SK-N-SH (cell line): ENCODE measurements around the gene HLF. TPM values are rescaled to one million over a fixed set of nuclear protein-coding genes. Genes with fewer than 3 reads are reported as not detected.

ENCODE experiments used
- CTCF ChIA-PET: fragments of 300-600, 350-600 bp; formaldehyde crosslinking; extraction: SDS; loops from one replicate; lab custom pipeline; 2021; lab: Yijun Ruan, JAX
- POLR2A ChIA-PET: fragments of 350-600 bp; sonication (Branson Sonifier 250); formaldehyde crosslinking; extraction: SDS; loops from one replicate; lab custom pipeline; 2020; ENCODE audit warnings: antibody characterized with exemption, inconsistent platforms; lab: Yijun Ruan, JAX
- DNase-seq: peaks from one replicate; pipeline ENCODE4 v3.0.0; 2012
- H2AFZ ChIP-seq: fragments of 200-600 bp; sonication (generic); 2 replicates; pipeline ENCODE4 v1.8.1; 2016; ENCODE audit warnings: antibody characterized with exemption, mild to moderate bottlenecking, low read depth
- H3F3A ChIP-seq: fragments of 200-600 bp; sonication (generic); replicated peaks from 2 replicates; pipeline ENCODE3; 2016; ENCODE audit warnings: antibody characterized with exemption, mild to moderate bottlenecking; ENCODE audit not compliant: insufficient read depth
- H3K27ac ChIP-seq, 2 experiments: fragments of 200-500 bp in 1 of 2; fragments of 200-600 bp in 1 of 2; sonication (Bioruptor generic) in 1 of 2; sonication (generic), shearing (Covaris generic) in 1 of 2; 2 replicates each; pipeline versions ENCODE4 v1.5.1 to v1.6.1; 2014 to 2016; ENCODE audit warnings: low read depth in 2 of 2, inconsistent platforms in 1 of 2, low read length in 1 of 2, mild to moderate bottlenecking in 1 of 2, mixed read lengths in 1 of 2
- H3K27me3 ChIP-seq: fragments of 200-600 bp; sonication (generic), shearing (Covaris generic); 2 replicates; pipeline ENCODE4 v1.6.1; 2016; ENCODE audit warnings: mixed run types; ENCODE audit not compliant: insufficient read depth
- H3K36me3 ChIP-seq, 2 experiments: fragments of 200-500 bp in 1 of 2; fragments of 200-600 bp in 1 of 2; sonication (Bioruptor generic) in 1 of 2; sonication (generic) in 1 of 2; replicated peaks in 1 of 2; 2 replicates each; pipeline versions ENCODE3 to v1.5.1; 2014 to 2016; ENCODE audit warnings: low read length in 1 of 2, mild to moderate bottlenecking in 1 of 2; ENCODE audit not compliant: insufficient read depth in 2 of 2, control insufficient read depth in 1 of 2
- H3K4me1 ChIP-seq, 2 experiments: fragments of 200-500 bp in 1 of 2; fragments of 200-600 bp in 1 of 2; sonication (Bioruptor generic) in 1 of 2; sonication (generic), shearing (Covaris generic) in 1 of 2; 2 replicates each; pipeline versions ENCODE4 v1.5.1 to v1.6.1; 2014 to 2016; ENCODE audit warnings: low read depth in 1 of 2, low read length in 1 of 2, mixed run types in 1 of 2; ENCODE audit not compliant: insufficient read depth in 2 of 2, control insufficient read depth in 1 of 2
- H3K4me2 ChIP-seq: fragments of 200-600 bp; sonication (generic), shearing (Covaris generic); 2 replicates; pipeline ENCODE4 v1.6.1; 2017; ENCODE audit warnings: mixed run types
- H3K4me3 ChIP-seq, 2 experiments: fragments of 200-500 bp in 1 of 2; fragments of 200-600 bp in 1 of 2; sonication (Bioruptor generic) in 1 of 2; sonication (generic), shearing (Covaris generic) in 1 of 2; 2 replicates each; pipeline versions ENCODE4 v1.5.1 to v1.8.1; 2014 to 2016; ENCODE audit warnings: low read depth in 2 of 2, inconsistent platforms in 1 of 2, low read length in 1 of 2, mild to moderate bottlenecking in 1 of 2, mixed read lengths in 1 of 2, moderate library complexity in 1 of 2
- H3K79me2 ChIP-seq: fragments of 200-600 bp; sonication (generic); 2 replicates; pipeline ENCODE4 v1.8.1; 2017; ENCODE audit warnings: mild to moderate bottlenecking; ENCODE audit not compliant: insufficient read depth
- H3K9ac ChIP-seq: fragments of 200-600 bp; sonication (generic); 2 replicates; pipeline ENCODE4 v1.6.1; 2017; ENCODE audit warnings: mixed run types
- H3K9me2 ChIP-seq: fragments of 200-600 bp; sonication (generic); 2 replicates; pipeline ENCODE4 v1.6.1; 2017; ENCODE audit warnings: mixed run types
- H3K9me3 ChIP-seq: fragments of 200-600 bp; sonication (generic); 2 replicates; pipeline ENCODE4 v1.6.1; 2017; ENCODE audit warnings: mixed run types, mild to moderate bottlenecking, moderate library complexity
- H4K20me1 ChIP-seq: fragments of 200-600 bp; sonication (generic); 2 replicates; pipeline ENCODE4 v1.6.1; 2017; ENCODE audit warnings: mild to moderate bottlenecking, mixed run types; ENCODE audit not compliant: insufficient read depth
- CHD2 ChIP-seq: fragments of 150-350 bp; IDR thresholded peaks from 2 replicates; pipeline ENCODE4 v1.6.1; 2018; ENCODE audit warnings: low read length; ENCODE audit not compliant: partially characterized antibody
- ELF1 ChIP-seq: IDR thresholded peaks from 2 replicates; pipeline ENCODE4 v1.4.0; 2012
- FOXJ3 ChIP-seq: sonication (generic); formaldehyde crosslinking; IDR thresholded peaks from 2 replicates; pipeline ENCODE4 v1.5.1; 2020; ENCODE audit warnings: mild to moderate bottlenecking, missing genetic modification reagents
- FOXM1 ChIP-seq: IDR thresholded peaks from 2 replicates; pipeline ENCODE4 v1.4.0; 2012; ENCODE audit warnings: low read depth, mild to moderate bottlenecking
- GATA2 ChIP-seq: sonication (generic); formaldehyde crosslinking; IDR thresholded peaks from 2 replicates; pipeline ENCODE4 v1.5.0; 2020; ENCODE audit warnings: mild to moderate bottlenecking, missing genetic modification reagents
- MAX ChIP-seq: IDR thresholded peaks from 2 replicates; pipeline ENCODE4 v1.4.0; 2012; ENCODE audit warnings: low read depth
- MEF2A ChIP-seq: IDR thresholded peaks from 2 replicates; pipeline ENCODE4 v1.4.0; 2012; ENCODE audit warnings: low read depth, borderline replicate concordance
- RAD21 ChIP-seq: IDR thresholded peaks from 2 replicates; pipeline ENCODE4 v1.6.1; 2012; ENCODE audit warnings: mild to moderate bottlenecking, low read length
- SMC3 ChIP-seq: IDR thresholded peaks from 2 replicates; pipeline ENCODE4 v1.6.1; 2012; ENCODE audit warnings: low read depth, low read length, improper control_type of control experiment
- TAF1 ChIP-seq: IDR thresholded peaks from 2 replicates; pipeline ENCODE4 v1.6.1; 2012; ENCODE audit warnings: low read depth, mild to moderate bottlenecking, low read length, moderate library complexity, borderline replicate concordance
- TCF12 ChIP-seq: IDR thresholded peaks from 2 replicates; pipeline ENCODE4 v1.4.0; 2012
- ZBTB33 ChIP-seq: IDR thresholded peaks from 2 replicates; pipeline ENCODE4 v1.4.0; 2012; ENCODE audit warnings: low read depth, borderline replicate concordance
- WGBS: methylation state at CpG from one replicate; pipeline ENCODE4 v1.1.6; 2017; ENCODE audit warnings: low lambda C conversion rate; 5-methylcytosine and 5-hydroxymethylcytosine counted together
- polyA plus RNA-seq, 3 experiments: library from polyadenylated mRNA; depleted of rRNA; stranded (reverse); fragments of >200 nt; gene quantifications; 2 replicates each; pipeline ENCODE4 v1.2.3, GENCODE V29; 2012
- TF ChIP-seq, protein P1 (sequence below): IDR thresholded peaks from 2 replicates; pipeline ENCODE4 v1.4.0; 2012; ENCODE audit warnings: low read depth, borderline replicate concordance
- TF ChIP-seq, protein P2 (sequence below): IDR thresholded peaks from 2 replicates; pipeline ENCODE4 v1.6.1; 2012; ENCODE audit warnings: mild to moderate bottlenecking, low read depth, low read length, moderate library complexity
- TF ChIP-seq, protein P3 (sequence below): IDR thresholded peaks from 2 replicates; pipeline ENCODE4; 2012
- TF ChIP-seq, protein P4 (sequence below): fragments of 150-350 bp; IDR thresholded peaks from 2 replicates; pipeline ENCODE4 v1.6.1; 2017; ENCODE audit warnings: antibody characterized with exemption, low read length, low read depth, borderline replicate concordance

Gene HLF
- polyA plus RNA-seq, 1 of the 3 experiments (the other 2 are of a cell fraction), result 0.03 TPM

DNA sequence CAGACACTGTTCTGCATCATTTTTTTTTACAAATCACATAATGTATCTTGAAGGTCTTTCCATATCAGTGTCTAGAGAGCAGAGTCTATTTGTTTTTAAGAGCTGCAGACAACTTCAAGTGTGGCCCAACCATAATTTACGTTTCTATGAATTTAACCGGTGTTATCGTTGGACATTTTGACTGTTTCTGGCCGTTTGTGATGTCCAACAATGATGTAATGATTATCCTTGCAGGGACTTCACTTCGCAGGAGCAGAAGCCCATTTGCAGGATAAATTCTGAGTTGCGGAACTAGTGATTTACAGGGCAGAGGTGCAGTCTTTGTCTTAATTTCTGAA, 26.9 kb upstream of the HLF start:
- Histone ChIP-seq H4K20me1 (no peaks in the 10 kb centered on the region), H3F3A (no peaks in the 10 kb centered on the region), H3K79me2 (no peaks in the 10 kb centered on the region), H3K9me3 (no peaks in the 10 kb centered on the region), H3K27ac (peak overlapping the region in 1 of 2 experiments; percentile 6; a peak in 2 of 4 replicates), H3K9ac (peak overlapping the region; percentile 46; the same call in 1 of the 2 replicates), H3K4me1 (peaks cover 0 to 9% of the 10 kb centered on the region in 2 experiments; a peak in 3 of 4 replicates), H3K4me3 (peak overlapping the region; percentile 68 to 71), H3K9me2 (no peaks in the 10 kb centered on the region), H2AFZ (peak overlapping the region; percentile 93), H3K36me3 (no peaks in the 10 kb centered on the region), H3K27me3 (no peaks in the 10 kb centered on the region), H3K4me2 (peak overlapping the region; percentile 75)
- ChIA-PET CTCF (interaction anchor here (0.7 to 7.1 kb wide), 21 partner anchors 8 to 246 kb away, joined by 3 to 60 read pairs (median 5); partner anchors contain the start of gene HLF), POLR2A (interaction anchor here (0.6 to 1.6 kb wide), 5 partner anchors 9 to 155 kb away, joined by 3 to 8 read pairs (median 4); partner anchors contain the start of gene HLF)
- 9% methylated on average over 6 of the region's 6 CpGs for WGBS
- DNase-seq, result no peak
- TF ChIP-seq RAD21 (peak; percentile 15; the same call in 1 of the 2 replicates), SMC3 (0 out of 2 replicates have a peak, but pooled peaks have one; percentile 15), FOXJ3 (no peak)

- POLR2A ChIA-PET, result interaction anchor here (0.6 to 1.6 kb wide), 5 partner anchors 9 to 155 kb away, joined by 3 to 8 read pairs (median 4); partner anchors contain the start of gene HLF
- Histone ChIP-seq H3K9ac (peak overlapping the region; percentile 46), H3K4me2 (peak overlapping the region; percentile 75), H3F3A (no peaks in the 10 kb centered on the region), H3K27ac (peak overlapping the region; percentile 6 to 76; a peak in 3 of 4 replicates), H3K9me3 (no peaks in the 10 kb centered on the region), H3K4me1 (peaks cover 0 to 9% of the 10 kb centered on the region in 2 experiments; a peak in 3 of 4 replicates), H3K9me2 (no peaks in the 10 kb centered on the region), H3K79me2 (no peaks in the 10 kb centered on the region), H2AFZ (peak overlapping the region; percentile 93), H3K4me3 (peak overlapping the region; percentile 68 to 71), H3K36me3 (no peaks in the 10 kb centered on the region), H3K27me3 (no peaks in the 10 kb centered on the region), H4K20me1 (no peaks in the 10 kb centered on the region)
- peak; percentile 100 for DNase-seq
- CTCF ChIA-PET, result interaction anchor here (0.6 to 7.1 kb wide), 35 partner anchors 9 to 1477 kb away, joined by 3 to 60 read pairs (median 4); partner anchors contain the start of gene HLF
- WGBS, result 2% methylated on average over 56 of the region's 68 CpGs
- no peak; the same call in 1 of the 2 replicates for TF ChIP-seq GATA2 (CRISPR knock-in tag)
- TF ChIP-seq, protein P1, sequence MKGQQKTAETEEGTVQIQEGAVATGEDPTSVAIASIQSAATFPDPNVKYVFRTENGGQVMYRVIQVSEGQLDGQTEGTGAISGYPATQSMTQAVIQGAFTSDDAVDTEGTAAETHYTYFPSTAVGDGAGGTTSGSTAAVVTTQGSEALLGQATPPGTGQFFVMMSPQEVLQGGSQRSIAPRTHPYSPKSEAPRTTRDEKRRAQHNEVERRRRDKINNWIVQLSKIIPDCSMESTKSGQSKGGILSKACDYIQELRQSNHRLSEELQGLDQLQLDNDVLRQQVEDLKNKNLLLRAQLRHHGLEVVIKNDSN, result peak; percentile 94
- 0 out of 2 replicates have a peak, but pooled peaks have one; percentile 5 for TF ChIP-seq ELF1
- TF ChIP-seq, protein P2, sequence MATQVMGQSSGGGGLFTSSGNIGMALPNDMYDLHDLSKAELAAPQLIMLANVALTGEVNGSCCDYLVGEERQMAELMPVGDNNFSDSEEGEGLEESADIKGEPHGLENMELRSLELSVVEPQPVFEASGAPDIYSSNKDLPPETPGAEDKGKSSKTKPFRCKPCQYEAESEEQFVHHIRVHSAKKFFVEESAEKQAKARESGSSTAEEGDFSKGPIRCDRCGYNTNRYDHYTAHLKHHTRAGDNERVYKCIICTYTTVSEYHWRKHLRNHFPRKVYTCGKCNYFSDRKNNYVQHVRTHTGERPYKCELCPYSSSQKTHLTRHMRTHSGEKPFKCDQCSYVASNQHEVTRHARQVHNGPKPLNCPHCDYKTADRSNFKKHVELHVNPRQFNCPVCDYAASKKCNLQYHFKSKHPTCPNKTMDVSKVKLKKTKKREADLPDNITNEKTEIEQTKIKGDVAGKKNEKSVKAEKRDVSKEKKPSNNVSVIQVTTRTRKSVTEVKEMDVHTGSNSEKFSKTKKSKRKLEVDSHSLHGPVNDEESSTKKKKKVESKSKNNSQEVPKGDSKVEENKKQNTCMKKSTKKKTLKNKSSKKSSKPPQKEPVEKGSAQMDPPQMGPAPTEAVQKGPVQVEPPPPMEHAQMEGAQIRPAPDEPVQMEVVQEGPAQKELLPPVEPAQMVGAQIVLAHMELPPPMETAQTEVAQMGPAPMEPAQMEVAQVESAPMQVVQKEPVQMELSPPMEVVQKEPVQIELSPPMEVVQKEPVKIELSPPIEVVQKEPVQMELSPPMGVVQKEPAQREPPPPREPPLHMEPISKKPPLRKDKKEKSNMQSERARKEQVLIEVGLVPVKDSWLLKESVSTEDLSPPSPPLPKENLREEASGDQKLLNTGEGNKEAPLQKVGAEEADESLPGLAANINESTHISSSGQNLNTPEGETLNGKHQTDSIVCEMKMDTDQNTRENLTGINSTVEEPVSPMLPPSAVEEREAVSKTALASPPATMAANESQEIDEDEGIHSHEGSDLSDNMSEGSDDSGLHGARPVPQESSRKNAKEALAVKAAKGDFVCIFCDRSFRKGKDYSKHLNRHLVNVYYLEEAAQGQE, result peak; percentile 28; the same call in 1 of the 2 replicates
- peak; percentile 13 for TF ChIP-seq RAD21
- TF ChIP-seq TAF1, result no peak
- TF ChIP-seq CHD2, result peak; percentile 74
- no peak for TF ChIP-seq TCF12
- TF ChIP-seq, protein P3, sequence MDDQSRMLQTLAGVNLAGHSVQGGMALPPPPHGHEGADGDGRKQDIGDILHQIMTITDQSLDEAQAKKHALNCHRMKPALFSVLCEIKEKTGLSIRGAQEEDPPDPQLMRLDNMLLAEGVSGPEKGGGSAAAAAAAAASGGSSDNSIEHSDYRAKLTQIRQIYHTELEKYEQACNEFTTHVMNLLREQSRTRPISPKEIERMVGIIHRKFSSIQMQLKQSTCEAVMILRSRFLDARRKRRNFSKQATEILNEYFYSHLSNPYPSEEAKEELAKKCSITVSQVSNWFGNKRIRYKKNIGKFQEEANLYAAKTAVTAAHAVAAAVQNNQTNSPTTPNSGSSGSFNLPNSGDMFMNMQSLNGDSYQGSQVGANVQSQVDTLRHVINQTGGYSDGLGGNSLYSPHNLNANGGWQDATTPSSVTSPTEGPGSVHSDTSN, result no peak
- no peak for TF ChIP-seq FOXM1
- TF ChIP-seq MAX, result peak; percentile 99
- TF ChIP-seq ZBTB33, result no peak
- no peak for TF ChIP-seq MEF2A
- TF ChIP-seq, protein P4, sequence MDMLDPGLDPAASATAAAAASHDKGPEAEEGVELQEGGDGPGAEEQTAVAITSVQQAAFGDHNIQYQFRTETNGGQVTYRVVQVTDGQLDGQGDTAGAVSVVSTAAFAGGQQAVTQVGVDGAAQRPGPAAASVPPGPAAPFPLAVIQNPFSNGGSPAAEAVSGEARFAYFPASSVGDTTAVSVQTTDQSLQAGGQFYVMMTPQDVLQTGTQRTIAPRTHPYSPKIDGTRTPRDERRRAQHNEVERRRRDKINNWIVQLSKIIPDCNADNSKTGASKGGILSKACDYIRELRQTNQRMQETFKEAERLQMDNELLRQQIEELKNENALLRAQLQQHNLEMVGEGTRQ, result peak; percentile 83
These were observed 26.4 kb upstream of the HLF start for GRCh38 chr17:55238179-55238930.
